ENCODE data around the gene OTOG. TPM values are rescaled to one million over a fixed set of nuclear protein-coding genes. Genes with fewer than 3 reads are reported as not detected.
"Not testable (repeated sequence)": the region's sequence is repeated elsewhere in the genome, so short reads cannot be mapped to it uniquely, and the experiment has no call there.

Gene OTOG
- total RNA-seq, 2 experiments from 2014 or later, result not detected

DNA sequence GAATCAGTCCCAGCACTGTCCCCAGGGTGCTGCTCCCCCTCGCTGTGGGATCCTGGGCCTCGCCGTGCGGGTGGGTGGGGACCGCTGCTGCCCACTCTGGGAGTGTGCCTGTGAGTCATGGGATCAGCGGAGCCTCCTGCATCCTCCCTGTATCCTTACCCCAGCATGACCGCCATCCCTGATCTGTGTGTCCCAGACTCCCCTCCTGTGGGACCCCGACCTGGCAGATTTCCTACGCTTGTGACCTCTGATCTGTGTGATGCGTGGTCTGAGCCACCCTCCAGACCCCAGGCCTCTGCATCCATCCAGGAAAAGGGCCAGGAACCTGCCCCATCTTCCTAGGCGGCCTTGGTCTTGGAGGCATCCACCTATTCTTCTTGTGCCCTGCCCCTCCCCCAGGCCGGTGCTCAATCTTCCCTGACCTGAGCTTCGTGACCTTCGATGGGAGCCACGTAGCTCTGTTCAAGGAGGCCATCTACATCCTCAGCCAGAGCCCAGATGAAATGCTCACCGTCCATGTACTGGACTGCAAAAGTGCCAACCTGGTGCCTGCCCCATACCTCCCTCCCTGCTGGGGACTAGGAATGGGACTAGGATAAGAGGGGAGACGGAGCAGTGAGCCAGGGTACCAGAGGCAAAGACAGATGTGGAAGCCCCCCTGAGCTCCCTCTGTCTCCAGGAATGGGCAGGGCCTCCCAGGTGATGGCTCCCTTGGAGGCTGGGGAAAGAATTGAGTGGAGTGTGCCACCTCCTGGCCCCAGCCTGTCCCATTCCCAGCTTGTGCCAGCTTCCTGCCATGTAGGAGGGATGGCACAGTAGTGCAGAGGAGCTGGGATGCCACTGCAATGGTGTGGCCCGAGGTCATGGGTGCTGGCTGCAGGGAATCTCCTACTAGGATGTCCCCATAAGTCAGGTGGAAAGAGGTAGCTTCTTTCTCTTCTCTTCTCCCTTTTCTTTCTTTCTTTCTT is 65.4 kb downstream of the OTOG start:
- ChIA-PET CTCF (interaction anchor here (1.1 kb wide), 1 partner anchor 14 kb away, joined by 4 read pairs; no protein-coding TSS in a partner anchor), POLR2A (no interaction called here)
- no peak overlapping the region for H3K27ac Mint-ChIP-seq
- DNase-seq, result no peak
- peaks cover 3% of the 10 kb centered on the region for H3K27me3 Mint-ChIP-seq
- H3K9me3 Mint-ChIP-seq, result no peaks in the 10 kb centered on the region
- H3K4me1 Mint-ChIP-seq (ENCODE audit: low read depth), result no peaks in the 10 kb centered on the region
- no peaks in the 10 kb centered on the region for H3K36me3 Mint-ChIP-seq (ENCODE audit: low read depth)
- ATAC-seq, result no peak
- H3K4me3 Mint-ChIP-seq, result no peak overlapping the region
- intact Hi-C loops (cut with micrococcal nuclease), result no loop called here
- TF ChIP-seq, protein P1, sequence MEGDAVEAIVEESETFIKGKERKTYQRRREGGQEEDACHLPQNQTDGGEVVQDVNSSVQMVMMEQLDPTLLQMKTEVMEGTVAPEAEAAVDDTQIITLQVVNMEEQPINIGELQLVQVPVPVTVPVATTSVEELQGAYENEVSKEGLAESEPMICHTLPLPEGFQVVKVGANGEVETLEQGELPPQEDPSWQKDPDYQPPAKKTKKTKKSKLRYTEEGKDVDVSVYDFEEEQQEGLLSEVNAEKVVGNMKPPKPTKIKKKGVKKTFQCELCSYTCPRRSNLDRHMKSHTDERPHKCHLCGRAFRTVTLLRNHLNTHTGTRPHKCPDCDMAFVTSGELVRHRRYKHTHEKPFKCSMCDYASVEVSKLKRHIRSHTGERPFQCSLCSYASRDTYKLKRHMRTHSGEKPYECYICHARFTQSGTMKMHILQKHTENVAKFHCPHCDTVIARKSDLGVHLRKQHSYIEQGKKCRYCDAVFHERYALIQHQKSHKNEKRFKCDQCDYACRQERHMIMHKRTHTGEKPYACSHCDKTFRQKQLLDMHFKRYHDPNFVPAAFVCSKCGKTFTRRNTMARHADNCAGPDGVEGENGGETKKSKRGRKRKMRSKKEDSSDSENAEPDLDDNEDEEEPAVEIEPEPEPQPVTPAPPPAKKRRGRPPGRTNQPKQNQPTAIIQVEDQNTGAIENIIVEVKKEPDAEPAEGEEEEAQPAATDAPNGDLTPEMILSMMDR (IDR thresholded peaks at IDR 0.05), result no peak

DNA sequence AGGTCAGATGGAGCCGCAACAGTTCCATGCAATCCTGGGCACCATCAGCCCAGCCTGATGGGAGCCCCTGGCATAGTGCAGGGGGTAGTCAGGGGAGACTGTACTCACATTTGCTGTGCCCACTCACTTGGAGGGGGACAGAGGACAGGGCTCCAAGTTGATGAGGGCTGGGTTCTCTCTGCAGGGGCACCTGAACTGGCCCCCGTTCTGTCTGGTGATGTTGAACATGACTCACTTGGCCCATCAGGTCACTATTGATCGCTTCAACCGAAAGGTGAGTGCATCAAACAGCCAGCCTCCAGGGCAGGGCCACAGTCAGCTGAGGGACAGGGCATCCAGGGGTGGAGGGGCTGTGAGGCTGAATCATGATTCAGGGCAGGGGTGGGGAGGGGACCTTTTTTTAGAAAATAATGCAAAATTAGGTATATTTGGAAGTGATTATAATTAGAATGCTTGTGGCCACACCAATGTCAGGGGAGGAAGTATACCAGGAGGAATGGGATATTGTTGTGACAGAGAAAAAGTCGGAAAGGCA is 66.4 kb downstream of the OTOG start:
- DNase-seq (no peak), ATAC-seq (no peak)
- Mint-ChIP-seq H3K4me1 (ENCODE audit: low read depth) (no peaks in the 10 kb centered on the region), H3K4me3 (no peak overlapping the region), H3K36me3 (ENCODE audit: low read depth) (no peaks in the 10 kb centered on the region), H3K27me3 (peaks cover 3% of the 10 kb centered on the region), H3K9me3 (no peaks in the 10 kb centered on the region), H3K27ac (no peak overlapping the region)
- intact Hi-C loops (cut with micrococcal nuclease), result no loop called here
- ChIA-PET CTCF (interaction anchor here (1.1 kb wide), 1 partner anchor 15 kb away, joined by 4 read pairs; no protein-coding TSS in a partner anchor), POLR2A (no interaction called here)
- TF ChIP-seq, protein P1 (IDR thresholded peaks at IDR 0.05), result no peak

DNA sequence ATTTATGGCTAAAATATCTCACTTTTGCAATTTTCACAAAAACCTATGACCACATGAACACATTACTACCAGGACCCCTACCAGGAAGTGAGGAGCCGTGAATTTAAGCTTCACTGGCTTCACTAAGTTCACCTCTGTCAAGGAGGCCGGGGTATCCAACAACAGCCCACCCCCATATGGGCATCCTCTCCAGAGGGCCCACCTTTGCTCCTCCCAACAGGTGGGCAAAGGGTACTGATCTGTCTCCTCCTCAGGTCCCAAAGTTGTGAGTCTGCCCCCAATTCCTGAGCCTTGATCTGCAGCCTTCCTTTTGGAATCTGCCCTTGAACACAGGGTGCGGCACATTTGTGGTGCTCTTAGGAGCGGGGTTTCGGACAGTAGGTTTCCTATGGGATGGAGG is 66.9 kb downstream of the OTOG start:
- Mint-ChIP-seq H3K36me3 (ENCODE audit: low read depth) (no peaks in the 10 kb centered on the region), H3K9me3 (no peaks in the 10 kb centered on the region), H3K27ac (no peak overlapping the region), H3K27me3 (peaks cover 3% of the 10 kb centered on the region), H3K4me1 (ENCODE audit: low read depth) (no peaks in the 10 kb centered on the region), H3K4me3 (no peak overlapping the region)
- no peak for DNase-seq
- POLR2A ChIA-PET, result no interaction called here
- TF ChIP-seq, protein P1 (IDR thresholded peaks at IDR 0.05), result no peak
- no peak for ATAC-seq
- CTCF ChIA-PET, result no interaction called here
- intact Hi-C loops (cut with micrococcal nuclease), result no loop called here

DNA sequence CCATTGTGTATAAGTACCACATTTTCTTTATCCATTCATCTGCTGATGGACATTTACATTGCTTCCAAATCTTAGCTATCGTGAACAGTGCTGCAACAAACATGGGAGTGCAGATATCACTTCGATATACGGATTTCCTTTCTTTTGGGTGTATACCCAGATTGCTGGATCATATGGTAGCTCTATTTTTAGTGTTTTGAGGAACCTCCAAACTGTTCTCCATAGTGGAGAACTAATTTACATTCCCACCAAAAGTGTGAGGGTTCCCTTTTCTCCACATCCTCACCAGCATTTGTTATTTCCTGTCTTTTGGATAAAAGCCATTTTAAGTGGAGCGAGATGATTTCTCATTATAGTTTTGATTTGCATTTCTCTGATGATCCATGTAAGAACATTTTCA is 75.7 kb downstream of the OTOG start:
- H3K27ac Mint-ChIP-seq; ATAC-seq; H3K9me3 Mint-ChIP-seq; H3K4me3 Mint-ChIP-seq; intact Hi-C loops (cut with micrococcal nuclease); CTCF ChIA-PET; POLR2A ChIA-PET; H3K36me3 Mint-ChIP-seq (ENCODE audit: low read depth); DNase-seq; H3K4me1 Mint-ChIP-seq (ENCODE audit: low read depth): not testable (repeated sequence)
- H3K27me3 Mint-ChIP-seq, result peaks cover 29% of the 10 kb centered on the region

DNA sequence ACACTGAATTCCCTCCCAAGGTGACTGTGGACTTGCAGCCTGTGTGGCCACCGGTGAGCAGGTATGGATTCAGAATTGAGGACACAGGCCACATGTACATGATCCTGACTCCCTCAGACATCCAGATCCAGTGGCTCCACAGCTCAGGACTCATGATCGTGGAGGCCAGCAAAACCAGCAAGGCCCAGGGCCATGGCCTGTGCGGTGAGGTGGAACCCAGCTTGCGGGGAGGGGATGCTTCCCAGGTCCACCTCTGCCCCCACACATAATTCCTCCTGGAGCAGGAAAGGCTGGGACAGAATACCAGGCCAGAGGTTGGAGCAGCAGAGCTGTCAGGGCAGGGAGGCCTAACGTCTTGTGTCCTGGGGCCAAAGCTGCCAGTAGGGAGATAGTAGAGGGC is 82.1 kb downstream of the OTOG start:
- no peak overlapping the region for H3K4me3 Mint-ChIP-seq
- no peaks in the 10 kb centered on the region for H3K36me3 Mint-ChIP-seq (ENCODE audit: low read depth)
- TF ChIP-seq, protein P1 (IDR thresholded peaks at IDR 0.05), result no peak
- CTCF ChIA-PET, result interaction anchor here (1.3 kb wide), 1 partner anchor 46 kb away, joined by 3 read pairs; no protein-coding TSS in a partner anchor
- no peaks in the 10 kb centered on the region for H3K4me1 Mint-ChIP-seq (ENCODE audit: low read depth)
- intact Hi-C loops (cut with micrococcal nuclease), result no loop called here
- H3K9me3 Mint-ChIP-seq, result no peaks in the 10 kb centered on the region
- H3K27me3 Mint-ChIP-seq, result peaks cover 22% of the 10 kb centered on the region
- DNase-seq (no peak), ATAC-seq (no peak)
- H3K27ac Mint-ChIP-seq, result no peak overlapping the region
- POLR2A ChIA-PET, result no interaction called here
